IPS-20b (cell line): ENCODE data around the gene NSD1.
A peak's percentile ranks its signal among the peaks of the same experiment; 100 is the strongest.
"Not testable (repeated sequence)": the region's sequence is repeated elsewhere in the genome, so short reads cannot be mapped to it uniquely, and the experiment has no call there.

Experiments
- H3K27ac ChIP-seq: one replicate; pipeline ENCODE4 v1.5.1; 2013; ENCODE audit warnings: low read length
- H3K27me3 ChIP-seq: 2 replicates; pipeline ENCODE4 v1.6.1; 2013; ENCODE audit warnings: mild to moderate bottlenecking, low read length, inconsistent platforms; ENCODE audit not compliant: insufficient read depth
- H3K36me3 ChIP-seq: 2 replicates; pipeline ENCODE4 v1.6.1; 2013; ENCODE audit warnings: low read depth, mild to moderate bottlenecking, inconsistent platforms, low read length, moderate library complexity; ENCODE audit not compliant: insufficient read depth
- H3K4me1 ChIP-seq: 2 replicates; pipeline ENCODE4 v1.6.1; 2013; ENCODE audit warnings: mild to moderate bottlenecking, control low read depth, inconsistent platforms, low read length, moderate library complexity; ENCODE audit not compliant: insufficient read depth
- H3K4me3 ChIP-seq: 2 replicates; pipeline ENCODE4 v1.5.1; 2013; ENCODE audit warnings: mild to moderate bottlenecking, low read length, inconsistent platforms
- H3K9ac ChIP-seq: 2 replicates; pipeline ENCODE4 v1.6.1; 2013; ENCODE audit warnings: low read depth, mild to moderate bottlenecking, inconsistent platforms, low read length, moderate library complexity
- H3K9me3 ChIP-seq: 2 replicates; pipeline ENCODE4 v1.6.1; 2013; ENCODE audit warnings: mild to moderate bottlenecking, low read depth, low read length, inconsistent platforms; ENCODE audit not compliant: insufficient read depth

NSD1 gene

DNA sequence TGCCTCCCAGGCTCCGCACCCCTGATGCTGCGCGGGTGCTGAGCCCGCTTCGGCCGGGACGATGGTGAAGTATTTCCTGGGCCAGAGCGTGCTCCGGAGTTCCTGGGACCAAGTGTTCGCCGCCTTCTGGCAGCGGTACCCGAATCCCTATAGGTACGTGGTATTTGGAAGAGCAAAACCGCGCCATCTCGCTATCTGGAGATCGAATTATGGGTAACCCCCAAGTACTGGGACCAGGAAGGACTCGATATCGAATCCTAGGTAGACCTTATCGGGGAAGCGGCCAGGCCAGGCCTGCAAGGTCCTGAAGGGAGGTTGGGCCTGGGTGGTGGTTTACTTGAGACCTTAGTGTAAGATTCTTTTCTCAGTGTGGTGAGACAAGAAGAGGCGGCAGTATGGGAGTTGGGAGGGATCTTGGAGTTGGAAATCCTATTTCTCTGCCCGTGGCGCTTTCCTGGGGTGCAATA, 170.4 kb downstream of the NSD1 start:
- H3K4me1 ChIP-seq, result peaks cover 5% of the 10 kb centered on the region
- H3K9ac ChIP-seq, result peak overlapping the region; percentile 96; the same call in 1 of the 2 replicates
- no peaks in the 10 kb centered on the region for H3K27me3 ChIP-seq
- H3K36me3 ChIP-seq, result peaks cover 45% of the 10 kb centered on the region
- no peaks in the 10 kb centered on the region for H3K9me3 ChIP-seq
- no peak overlapping the region for H3K27ac ChIP-seq
- peak overlapping the region; percentile 98 for H3K4me3 ChIP-seq

DNA sequence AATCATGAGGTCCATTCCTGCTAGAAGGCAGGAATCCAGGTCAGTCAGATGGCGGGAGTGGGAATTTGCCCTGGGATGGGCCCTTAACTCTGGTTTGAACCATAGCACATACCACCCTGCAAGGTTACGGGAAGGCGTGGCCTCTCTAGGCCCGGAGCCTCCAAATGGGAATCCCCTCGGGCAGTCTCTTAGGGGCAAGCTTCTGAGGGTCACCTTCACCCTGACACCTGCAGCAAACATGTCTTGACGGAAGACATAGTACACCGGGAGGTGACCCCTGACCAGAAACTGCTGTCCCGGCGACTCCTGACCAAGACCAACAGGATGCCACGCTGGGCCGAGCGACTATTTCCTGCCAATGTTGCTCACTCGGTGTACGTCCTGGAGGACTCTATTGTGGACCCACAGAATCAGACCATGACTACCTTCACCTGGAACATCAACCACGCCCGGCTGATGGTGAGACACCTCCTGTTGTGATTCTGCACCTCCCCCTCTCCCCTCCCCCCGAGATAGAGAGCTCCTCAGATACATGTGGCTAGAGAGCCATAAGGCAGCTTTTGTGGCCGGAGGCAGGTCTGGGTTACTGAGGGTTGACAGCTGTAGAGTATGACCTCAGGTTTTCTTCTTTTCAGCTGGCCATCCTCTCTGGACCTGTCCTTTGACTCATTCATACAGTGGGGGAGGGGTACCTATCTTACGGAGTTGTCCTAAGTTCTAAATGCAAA, 171.0 kb downstream of the NSD1 start:
- H3K9me3 ChIP-seq, result no peaks in the 10 kb centered on the region
- H3K4me1 ChIP-seq, result peaks cover 5% of the 10 kb centered on the region
- peaks cover 45% of the 10 kb centered on the region for H3K36me3 ChIP-seq
- no peak overlapping the region for H3K27ac ChIP-seq
- peak overlapping the region; percentile 96; the same call in 1 of the 2 replicates for H3K9ac ChIP-seq
- no peaks in the 10 kb centered on the region for H3K27me3 ChIP-seq
- peak overlapping the region; percentile 98 for H3K4me3 ChIP-seq

- not testable (repeated sequence) for H3K9ac ChIP-seq, H3K4me3 ChIP-seq, H3K27ac ChIP-seq, H3K9me3 ChIP-seq, H3K27me3 ChIP-seq
- Histone ChIP-seq H3K4me1 (peaks cover 14% of the 10 kb centered on the region), H3K36me3 (peaks cover 36% of the 10 kb centered on the region)
Measured at GRCh38 chr5:177306103-177306640, 172.6 kb downstream of the NSD1 start.

GRCh38 chr5:177306674-177307543, 173.3 kb downstream of the NSD1 start:
- Histone ChIP-seq H3K4me1 (peaks cover 14% of the 10 kb centered on the region), H3K27ac (no peak overlapping the region), H3K4me3 (no peak overlapping the region), H3K36me3 (peaks cover 29% of the 10 kb centered on the region), H3K9me3 (no peaks in the 10 kb centered on the region), H3K27me3 (no peaks in the 10 kb centered on the region; the same call in 1 of the 2 replicates), H3K9ac (no peak overlapping the region)

DNA sequence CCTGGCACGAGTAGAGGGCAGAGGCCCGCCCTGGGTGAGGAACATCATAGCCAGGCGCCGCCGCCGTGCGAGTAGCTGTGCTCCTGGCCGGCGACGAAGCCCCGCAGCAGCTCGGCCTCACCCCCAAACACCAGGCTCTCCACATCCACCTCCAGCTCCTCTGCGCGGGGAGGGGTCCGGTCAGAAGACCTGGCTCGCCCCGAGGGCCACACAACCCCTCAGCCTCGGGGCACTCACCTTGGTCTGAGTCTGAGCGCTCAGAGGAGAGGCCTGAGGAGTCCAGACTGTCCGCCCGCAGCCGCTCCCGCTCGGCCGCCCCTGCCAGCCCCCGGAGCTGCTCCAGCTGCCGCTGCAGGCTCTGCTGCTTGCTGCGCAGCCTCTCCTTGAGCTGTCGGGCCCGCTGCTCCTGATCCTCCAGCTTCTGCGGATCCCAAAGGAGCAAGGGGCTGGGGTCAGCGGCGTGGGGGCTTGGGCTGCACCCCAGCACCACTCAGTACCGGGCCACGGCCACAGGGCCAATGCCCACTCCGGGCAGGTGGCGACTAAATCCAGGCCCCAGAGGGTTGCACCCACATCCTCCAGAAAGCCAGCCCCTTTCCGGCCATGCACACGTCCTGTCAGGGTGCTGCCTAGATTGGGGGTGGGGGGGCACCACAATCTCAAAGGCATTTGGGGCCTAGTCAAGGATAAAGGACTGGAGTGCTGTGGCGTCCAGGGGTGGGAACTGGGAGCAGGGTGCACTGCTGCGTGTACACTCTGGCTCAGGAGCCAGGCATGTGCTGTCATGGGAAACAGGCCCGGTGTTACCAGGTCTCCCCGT, 174.2 kb downstream of the NSD1 start:
- H3K4me1 ChIP-seq, result peaks cover 14% of the 10 kb centered on the region
- peaks cover 27% of the 10 kb centered on the region for H3K36me3 ChIP-seq
- H3K27me3 ChIP-seq, result no peaks in the 10 kb centered on the region; the same call in 1 of the 2 replicates
- H3K9ac ChIP-seq, result no peak overlapping the region
- no peak overlapping the region for H3K27ac ChIP-seq
- no peaks in the 10 kb centered on the region for H3K9me3 ChIP-seq
- no peak overlapping the region for H3K4me3 ChIP-seq

- no peaks in the 10 kb centered on the region; the same call in 1 of the 2 replicates for H3K27me3 ChIP-seq
- H3K4me1 ChIP-seq, result peaks cover 14% of the 10 kb centered on the region
- H3K27ac ChIP-seq, result no peak overlapping the region
- H3K4me3 ChIP-seq, result no peak overlapping the region
- H3K36me3 ChIP-seq, result peaks cover 27% of the 10 kb centered on the region
- H3K9me3 ChIP-seq, result no peaks in the 10 kb centered on the region
- H3K9ac ChIP-seq, result no peak overlapping the region
Measured at GRCh38 chr5:177308740-177309139, 175.2 kb downstream of the NSD1 start.

DNA sequence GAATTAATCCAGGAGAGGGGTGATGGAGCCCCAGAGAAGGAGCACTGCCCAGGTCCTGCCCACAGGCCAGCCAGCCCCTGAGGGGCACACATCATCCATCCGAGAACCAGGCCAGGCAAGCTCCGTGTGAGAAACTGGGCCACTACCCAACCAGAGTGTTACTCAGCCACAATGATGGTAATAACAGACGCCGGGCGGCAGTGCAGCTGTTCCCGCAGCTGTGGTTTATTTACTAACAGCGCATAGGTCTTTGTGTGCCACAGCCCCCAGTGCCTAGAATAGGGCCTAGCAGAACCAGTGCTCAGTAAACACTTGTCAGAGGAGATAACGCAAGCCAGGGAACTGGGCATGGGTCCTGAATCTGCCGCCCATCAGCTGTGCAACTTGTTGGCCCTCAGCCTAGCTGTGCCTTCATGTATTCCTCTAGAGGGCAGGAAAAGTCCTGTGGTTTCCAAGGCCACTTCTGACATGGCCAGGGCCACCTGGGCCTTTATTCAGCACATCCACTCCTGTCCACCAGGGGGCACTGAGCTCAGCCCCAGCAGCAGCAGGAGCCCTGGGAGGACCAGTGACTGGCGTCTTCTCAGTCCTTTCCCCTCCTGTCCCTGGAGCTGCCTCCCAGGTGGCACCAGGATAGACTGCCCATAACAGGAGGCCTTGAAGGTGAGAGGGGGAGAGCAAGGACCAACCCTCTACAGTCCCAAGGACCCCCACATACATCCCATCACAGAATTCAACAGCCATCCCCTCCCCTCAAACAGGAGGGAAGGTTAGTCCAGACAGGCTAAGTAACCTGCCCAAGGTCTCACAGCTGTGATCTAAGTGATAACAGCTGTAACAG, 176.0 kb downstream of the NSD1 start:
- Histone ChIP-seq H3K27me3 (no peaks in the 10 kb centered on the region; the same call in 1 of the 2 replicates), H3K9ac (no peak overlapping the region), H3K4me1 (peaks cover 13% of the 10 kb centered on the region), H3K4me3 (no peak overlapping the region), H3K36me3 (peaks cover 27% of the 10 kb centered on the region), H3K9me3 (no peaks in the 10 kb centered on the region), H3K27ac (no peak overlapping the region)

DNA sequence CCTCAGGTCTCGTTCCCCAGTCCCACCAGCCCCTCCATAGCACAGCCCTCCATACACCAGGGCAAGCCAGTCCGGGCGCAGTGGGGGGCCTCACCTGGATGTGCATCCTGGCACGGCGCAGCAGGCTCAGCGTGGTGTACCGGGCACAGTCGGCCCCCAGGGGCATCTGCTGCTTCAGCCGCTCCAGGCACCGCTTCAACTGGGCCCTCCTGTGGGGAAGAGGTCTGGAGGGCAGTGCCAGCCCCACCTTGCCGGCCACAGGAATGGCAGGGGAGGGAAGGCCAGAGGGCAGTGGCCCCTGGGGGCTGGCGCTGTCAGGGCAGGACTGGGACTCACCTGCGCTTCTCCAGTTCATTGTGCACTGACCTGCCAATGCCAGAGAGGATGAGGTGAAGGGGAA, 176.8 kb downstream of the NSD1 start:
- Histone ChIP-seq H3K9ac (no peak overlapping the region), H3K9me3 (no peaks in the 10 kb centered on the region), H3K4me3 (no peak overlapping the region), H3K36me3 (peaks cover 20% of the 10 kb centered on the region), H3K4me1 (peaks cover 9% of the 10 kb centered on the region; the same call in 1 of the 2 replicates), H3K27me3 (no peaks in the 10 kb centered on the region; the same call in 1 of the 2 replicates), H3K27ac (no peak overlapping the region)

GRCh38 chr5:177310757-177311391, 177.3 kb downstream of the NSD1 start:
- no peaks in the 10 kb centered on the region; the same call in 1 of the 2 replicates for H3K27me3 ChIP-seq
- no peaks in the 10 kb centered on the region for H3K9me3 ChIP-seq
- peaks cover 9% of the 10 kb centered on the region; the same call in 1 of the 2 replicates for H3K4me1 ChIP-seq
- H3K36me3 ChIP-seq, result peaks cover 14% of the 10 kb centered on the region
- H3K9ac ChIP-seq, result no peak overlapping the region
- H3K4me3 ChIP-seq, result peak overlapping the region; percentile 76; the same call in 1 of the 2 replicates
- H3K27ac ChIP-seq, result no peak overlapping the region

GRCh38 chr5:177311392-177311722, 177.8 kb downstream of the NSD1 start:
- no peak overlapping the region for H3K27ac ChIP-seq

More at GRCh38 chr5:177311392-177311722, 177.8 kb downstream of the NSD1 start:
- peak overlapping the region; percentile 76 for H3K4me3 ChIP-seq
- H3K9me3 ChIP-seq, result no peaks in the 10 kb centered on the region
- peaks cover 9% of the 10 kb centered on the region; the same call in 1 of the 2 replicates for H3K4me1 ChIP-seq
- peak overlapping the region; percentile 82 for H3K9ac ChIP-seq
- no peaks in the 10 kb centered on the region; the same call in 1 of the 2 replicates for H3K27me3 ChIP-seq
- peaks cover 10% of the 10 kb centered on the region for H3K36me3 ChIP-seq
